Myocyte (in vitro differentiated cells): ENCODE results near the gene TUBB6. TPM values are rescaled to one million over a fixed set of nuclear protein-coding genes. Genes with fewer than 3 reads are reported as not detected.
A peak's percentile ranks its signal among the peaks of the same experiment; 100 is the strongest.

Experiments
- DNase-seq: peaks from one replicate; pipeline ENCODE4 v3.0.0-alpha.2; 2012; ENCODE audit warnings: low read depth
- total RNA-seq: library from RNA; depleted of rRNA; stranded (reverse); fragments of >200 nt; gene quantifications from 2 replicates; pipeline ENCODE4 v1.2.3, GENCODE V29; 2014

TUBB6 gene
- total RNA-seq, 1 donor from 2014 or later, result 1,800 TPM

GRCh38 chr18:12335503-12335902, 27.5 kb downstream of the TUBB6 start:
- no peak for DNase-seq

GRCh38 chr18:12336171-12336613, 28.2 kb downstream of the TUBB6 start:
- DNase-seq, result no peak

GRCh38 chr18:12336887-12337286, 28.8 kb downstream of the TUBB6 start:
- peak; percentile 90 for DNase-seq

- DNase-seq, result no peak
Observed at GRCh38 chr18:12338382-12338781, 30.3 kb downstream of the TUBB6 start.

GRCh38 chr18:12340945-12341660, 33.1 kb downstream of the TUBB6 start:
- no peak for DNase-seq

GRCh38 chr18:12342661-12343060, 34.6 kb downstream of the TUBB6 start:
- DNase-seq, result no peak

- no peak for DNase-seq
Observed at GRCh38 chr18:12345491-12346239, 37.6 kb downstream of the TUBB6 start.

GRCh38 chr18:12346240-12346565, 38.2 kb downstream of the TUBB6 start:
- DNase-seq, result no peak

- no peak for DNase-seq
Observed at GRCh38 chr18:12347895-12348294, 39.9 kb downstream of the TUBB6 start.

GRCh38 chr18:12352188-12352587, 44.1 kb downstream of the TUBB6 start:
- no peak for DNase-seq

- no peak for DNase-seq
Observed at GRCh38 chr18:12359515-12359927, 51.5 kb downstream of the TUBB6 start.

- DNase-seq, result no peak
Observed at GRCh38 chr18:12361770-12362378, 53.8 kb downstream of the TUBB6 start.

- DNase-seq, result peak; percentile 64
Observed at GRCh38 chr18:12362473-12363174, 54.6 kb downstream of the TUBB6 start.

GRCh38 chr18:12366379-12366778, 58.3 kb downstream of the TUBB6 start:
- DNase-seq, result no peak

- DNase-seq, result no peak
Observed at GRCh38 chr18:12366784-12367183, 58.7 kb downstream of the TUBB6 start.

- DNase-seq, result peak; percentile 32
Observed at GRCh38 chr18:12369211-12369610, 61.2 kb downstream of the TUBB6 start.

- DNase-seq, result no peak
Observed at GRCh38 chr18:12371590-12371989, 63.5 kb downstream of the TUBB6 start.

GRCh38 chr18:12372406-12372805, 64.4 kb downstream of the TUBB6 start:
- DNase-seq, result no peak

- DNase-seq, result no peak
Observed at GRCh38 chr18:12373116-12373770, 65.2 kb downstream of the TUBB6 start.

- DNase-seq, result no peak
Observed at GRCh38 chr18:12373771-12374116, 65.7 kb downstream of the TUBB6 start.

GRCh38 chr18:12374401-12374800, 66.4 kb downstream of the TUBB6 start:
- no peak for DNase-seq
